ENCODE data around the gene FAM186B.

GRCh38 chr12:49559011-49559675 is 46.3 kb downstream of the FAM186B start:
- TF ChIP-seq CTCF (IDR thresholded peaks at IDR 0.05) (no peak), EZH2 (IDR thresholded peaks at IDR 0.05) (no peak)
